ENCODE measurements around the gene ADGRL3. TPM values are rescaled to one million over a fixed set of nuclear protein-coding genes. Genes with fewer than 3 reads are reported as not detected.

ADGRL3 gene
- total and polyA plus RNA-seq, 4 donors: 0.39 to 59.9 (median 2.9) TPM

DNA sequence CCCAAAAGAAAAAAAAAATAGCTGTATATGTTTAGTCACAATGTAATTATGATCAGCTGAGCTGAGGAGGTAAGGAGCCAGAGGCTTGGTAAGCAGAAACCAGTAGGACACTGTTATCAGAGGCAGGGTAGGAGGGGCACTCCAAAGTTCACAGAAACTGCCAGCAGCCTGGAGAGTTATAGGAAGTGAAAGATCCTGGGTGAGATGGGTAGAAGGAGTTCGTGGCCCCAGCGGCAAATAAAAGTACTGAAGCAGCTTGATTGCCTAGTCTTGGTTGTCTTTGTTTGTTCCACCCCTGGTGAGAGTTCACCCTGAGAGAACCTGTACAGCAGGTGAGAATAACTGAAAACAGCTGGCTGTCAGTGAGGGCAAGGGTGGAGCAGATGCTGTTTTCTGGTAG, 340.8 kb downstream of the ADGRL3 start:
- no peak overlapping the region for H3K27ac ChIP-seq (ENCODE audit: low read depth in 1 of 2, low read length in 1 of 2)
- peaks cover 0 to 3% (median 0%) of the 10 kb centered on the region in 4 donors for H3K9me3 ChIP-seq (ENCODE audit: control insufficient read depth in 4 of 4, insufficient read depth in 3 of 4, low read length in 3 of 4)
- no peak overlapping the region for H3K4me3 ChIP-seq
- peaks cover 0 to 14% (median 4%) of the 10 kb centered on the region in 5 donors for H3K4me1 ChIP-seq (ENCODE audit: control insufficient read depth in 5 of 5, insufficient read depth in 5 of 5, low read length in 5 of 5)
- 52 to 76% methylated on average over 2 of the region's 2 CpGs for WGBS, 2 donors
- ATAC-seq (ENCODE audit: insufficient read depth, low FRiP score) (no peak), DNase-seq (peak; percentile 17 to 48 (median 23))
- no peak overlapping the region for H3K9ac ChIP-seq (ENCODE audit: insufficient read depth in 1 of 2, low read length in 2 of 2)
- H3K27me3 ChIP-seq (ENCODE audit: control insufficient read depth in 3 of 3, insufficient read depth in 3 of 3, low read length in 2 of 3): no peaks in the 10 kb centered on the region
- TF ChIP-seq, protein P1, sequence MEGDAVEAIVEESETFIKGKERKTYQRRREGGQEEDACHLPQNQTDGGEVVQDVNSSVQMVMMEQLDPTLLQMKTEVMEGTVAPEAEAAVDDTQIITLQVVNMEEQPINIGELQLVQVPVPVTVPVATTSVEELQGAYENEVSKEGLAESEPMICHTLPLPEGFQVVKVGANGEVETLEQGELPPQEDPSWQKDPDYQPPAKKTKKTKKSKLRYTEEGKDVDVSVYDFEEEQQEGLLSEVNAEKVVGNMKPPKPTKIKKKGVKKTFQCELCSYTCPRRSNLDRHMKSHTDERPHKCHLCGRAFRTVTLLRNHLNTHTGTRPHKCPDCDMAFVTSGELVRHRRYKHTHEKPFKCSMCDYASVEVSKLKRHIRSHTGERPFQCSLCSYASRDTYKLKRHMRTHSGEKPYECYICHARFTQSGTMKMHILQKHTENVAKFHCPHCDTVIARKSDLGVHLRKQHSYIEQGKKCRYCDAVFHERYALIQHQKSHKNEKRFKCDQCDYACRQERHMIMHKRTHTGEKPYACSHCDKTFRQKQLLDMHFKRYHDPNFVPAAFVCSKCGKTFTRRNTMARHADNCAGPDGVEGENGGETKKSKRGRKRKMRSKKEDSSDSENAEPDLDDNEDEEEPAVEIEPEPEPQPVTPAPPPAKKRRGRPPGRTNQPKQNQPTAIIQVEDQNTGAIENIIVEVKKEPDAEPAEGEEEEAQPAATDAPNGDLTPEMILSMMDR (IDR thresholded peaks at IDR 0.05; ENCODE audit: control extremely low read depth, extremely low read depth): no peak
- H3K36me3 ChIP-seq (ENCODE audit: control insufficient read depth in 4 of 4, insufficient read depth in 4 of 4, low read length in 4 of 4): no peaks in the 10 kb centered on the region

DNA sequence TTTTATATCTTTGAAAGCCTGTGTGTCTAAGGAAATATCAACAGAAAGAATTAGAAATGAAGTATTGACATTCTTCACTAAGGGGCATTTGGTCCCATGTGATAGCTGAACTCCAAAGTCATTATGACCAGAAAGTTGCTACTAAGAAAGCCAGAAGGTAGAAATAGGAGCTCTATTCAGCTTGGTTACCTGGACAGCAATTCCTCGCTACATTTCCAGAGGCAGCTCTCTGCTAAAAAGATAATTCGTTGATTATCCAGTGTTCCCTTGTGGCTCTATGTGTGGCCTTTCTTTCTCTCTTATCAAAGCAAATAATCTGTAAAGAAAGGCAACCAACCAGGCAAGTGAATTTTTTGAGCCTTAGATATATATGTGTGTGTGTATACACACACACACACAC, 341.3 kb downstream of the ADGRL3 start:
- Histone ChIP-seq H3K4me1 (ENCODE audit: control insufficient read depth in 5 of 5, insufficient read depth in 5 of 5, low read length in 5 of 5) (peaks cover 0 to 14% (median 4%) of the 10 kb centered on the region in 5 donors), H3K27me3 (ENCODE audit: control insufficient read depth in 3 of 3, insufficient read depth in 3 of 3, low read length in 2 of 3) (no peaks in the 10 kb centered on the region), H3K9ac (ENCODE audit: insufficient read depth in 1 of 2, low read length in 2 of 2) (no peak overlapping the region), H3K9me3 (ENCODE audit: control insufficient read depth in 4 of 4, insufficient read depth in 3 of 4, low read length in 3 of 4) (peaks cover 0 to 3% (median 0%) of the 10 kb centered on the region in 4 donors), H3K36me3 (ENCODE audit: control insufficient read depth in 4 of 4, insufficient read depth in 4 of 4, low read length in 4 of 4) (no peaks in the 10 kb centered on the region), H3K4me3 (no peak overlapping the region), H3K27ac (ENCODE audit: low read depth in 1 of 2, low read length in 1 of 2) (no peak overlapping the region)
- TF ChIP-seq, protein P1 (IDR thresholded peaks at IDR 0.05; ENCODE audit: control extremely low read depth, extremely low read depth): no peak
- ATAC-seq (ENCODE audit: insufficient read depth, low FRiP score): no peak
- DNase-seq: peak in 2 of 3 donors; percentile 11 to 25
- WGBS, 2 donors: 87 to 88% methylated on average over 2 of the region's 2 CpGs

DNA sequence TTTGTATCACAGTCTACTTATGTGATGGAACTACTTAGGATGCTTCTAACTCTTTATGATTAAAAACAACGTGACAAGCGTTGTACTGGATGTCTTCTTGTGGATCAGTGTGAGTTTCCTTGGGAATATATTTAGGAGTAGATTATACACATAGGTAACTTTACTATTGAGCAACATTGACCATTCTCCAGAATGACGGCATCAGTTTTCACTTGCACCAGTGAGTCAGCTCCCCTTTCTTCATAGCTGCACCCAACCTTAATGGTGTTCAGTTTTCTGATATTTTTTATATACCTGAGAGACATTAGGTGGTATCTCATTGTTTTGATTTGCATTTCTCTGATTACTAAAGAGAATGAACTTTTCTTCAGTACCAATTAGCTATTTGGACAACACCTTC, 343.9 kb downstream of the ADGRL3 start:
- H3K27ac ChIP-seq (ENCODE audit: low read depth in 1 of 2, low read length in 1 of 2): no peak overlapping the region
- no peak overlapping the region for H3K9ac ChIP-seq (ENCODE audit: insufficient read depth in 1 of 2, low read length in 2 of 2)
- 90 to 91% methylated on average over 3 of the region's 3 CpGs for WGBS, 2 donors
- peaks cover 0 to 14% (median 4%) of the 10 kb centered on the region in 5 donors for H3K4me1 ChIP-seq (ENCODE audit: control insufficient read depth in 5 of 5, insufficient read depth in 5 of 5, low read length in 5 of 5)
- H3K27me3 ChIP-seq (ENCODE audit: control insufficient read depth in 3 of 3, insufficient read depth in 3 of 3, low read length in 2 of 3): no peaks in the 10 kb centered on the region
- H3K36me3 ChIP-seq (ENCODE audit: control insufficient read depth in 4 of 4, insufficient read depth in 4 of 4, low read length in 4 of 4): no peaks in the 10 kb centered on the region
- DNase-seq (no peak), ATAC-seq (ENCODE audit: insufficient read depth, low FRiP score) (no peak)
- peaks cover 0 to 3% (median 0%) of the 10 kb centered on the region in 4 donors for H3K9me3 ChIP-seq (ENCODE audit: control insufficient read depth in 4 of 4, insufficient read depth in 3 of 4, low read length in 3 of 4)
- H3K4me3 ChIP-seq: no peak overlapping the region
- TF ChIP-seq, protein P1 (IDR thresholded peaks at IDR 0.05; ENCODE audit: control extremely low read depth, extremely low read depth): no peak
